Neural cell (in vitro differentiated cells): ENCODE data around the gene PPFIBP2. TPM values are rescaled to one million over a fixed set of nuclear protein-coding genes. Genes with fewer than 3 reads are reported as not detected.

ENCODE experiments used
- H2AFZ ChIP-seq: fragments of 200-600, 300-800 bp; sonication (generic), shearing (Covaris generic); 2 replicates; pipeline ENCODE4 v1.6.0; 2014; ENCODE audit warnings: low read depth, mild to moderate bottlenecking, antibody characterized with exemption, low read length, moderate library complexity
- H3F3A ChIP-seq: fragments of 200-600 bp; shearing (Covaris generic); 2 replicates; pipeline ENCODE4 v1.6.1; 2016; ENCODE audit warnings: mild to moderate bottlenecking, moderate library complexity, mixed read lengths, antibody characterized with exemption, low read length; ENCODE audit not compliant: insufficient read depth, poor library complexity, severe bottlenecking
- H3K27ac ChIP-seq: fragments of 200-600, 300-800 bp; sonication (generic), shearing (Covaris generic); 2 replicates; pipeline ENCODE4 v1.5.1; 2014; ENCODE audit warnings: mild to moderate bottlenecking, low read length, moderate library complexity
- H3K27me3 ChIP-seq: fragments of 300-800, 200-600 bp; sonication (generic), shearing (Covaris generic); 2 replicates; pipeline ENCODE4 v1.6.0; 2014; ENCODE audit warnings: mild to moderate bottlenecking, low read depth, low read length, moderate library complexity; ENCODE audit not compliant: insufficient read depth
- H3K36me3 ChIP-seq: fragments of 300-800, 200-600 bp; sonication (generic), shearing (Covaris generic); 2 replicates; pipeline ENCODE4 v1.5.1; 2014; ENCODE audit warnings: mild to moderate bottlenecking, antibody characterized with exemption, low read length, moderate library complexity; ENCODE audit not compliant: insufficient read depth
- H3K4me2 ChIP-seq: fragments of 300-800, 200-600 bp; sonication (generic), shearing (Covaris generic); 2 replicates; pipeline ENCODE4 v1.6.0; 2014; ENCODE audit warnings: mild to moderate bottlenecking, low read length
- H3K4me3 ChIP-seq: fragments of 300-800, 200-600 bp; sonication (generic), shearing (Covaris generic); 2 replicates; pipeline ENCODE4 v1.5.1; 2014; ENCODE audit warnings: mild to moderate bottlenecking, low read length, moderate library complexity
- H3K79me2 ChIP-seq: fragments of 200-600 bp; shearing (Covaris generic); replicated peaks from 2 replicates; pipeline ENCODE4 v1.6.0; 2014; ENCODE audit warnings: mild to moderate bottlenecking, low read length, moderate library complexity; ENCODE audit not compliant: insufficient read depth
- H3K9ac ChIP-seq: fragments of 300-800, 200-600 bp; sonication (generic), shearing (Covaris generic); 2 replicates; pipeline ENCODE4 v1.6.1; 2016; ENCODE audit warnings: mild to moderate bottlenecking, low read length, mixed read lengths
- H3K9me2 ChIP-seq: fragments of 200-600 bp; shearing (Covaris generic); 2 replicates; pipeline ENCODE4 v1.6.1; 2016; ENCODE audit warnings: mild to moderate bottlenecking, low read length, mixed read lengths; ENCODE audit not compliant: insufficient read depth
- H3K9me3 ChIP-seq: fragments of 200-600, 300-800 bp; sonication (generic), shearing (Covaris generic); 2 replicates; pipeline ENCODE4 v1.6.1; 2016; ENCODE audit warnings: mild to moderate bottlenecking, mixed run types, low read length, moderate library complexity, mixed read lengths
- H4K20me1 ChIP-seq: fragments of 200-600 bp; shearing (Covaris generic); 2 replicates; pipeline ENCODE4 v1.6.1; 2016; ENCODE audit warnings: mild to moderate bottlenecking, mixed run types; ENCODE audit not compliant: insufficient read depth
- CTCF ChIP-seq: fragments of 450-650 bp; IDR thresholded peaks from 2 replicates; pipeline ENCODE4 v1.5.1; 2014; ENCODE audit warnings: antibody characterized with exemption, mild to moderate bottlenecking, moderate library complexity; ENCODE audit not compliant: poor library complexity, severe bottlenecking
- EP300 ChIP-seq: fragments of 450-650 bp; conservative IDR thresholded peaks from 2 replicates; pipeline ENCODE4 v1.6.1; 2014; ENCODE audit warnings: antibody characterized with exemption, mild to moderate bottlenecking, moderate library complexity; ENCODE audit not compliant: poor library complexity, severe bottlenecking
- EZH2 ChIP-seq: fragments of 200-600, 300-800 bp; shearing (Covaris generic), sonication (generic); IDR thresholded peaks from 2 replicates; pipeline ENCODE4 v1.6.1; 2014; ENCODE audit warnings: antibody characterized with exemption, low read length, borderline replicate concordance, mild to moderate bottlenecking; ENCODE audit not compliant: insufficient read depth, poor library complexity, severe bottlenecking
- MXI1 ChIP-seq: fragments of 450-650 bp; conservative IDR thresholded peaks from 2 replicates; pipeline ENCODE4 v1.6.1; 2014; ENCODE audit warnings: antibody characterized with exemption, mild to moderate bottlenecking; ENCODE audit not compliant: poor library complexity, severe bottlenecking
- POLR2AphosphoS5 ChIP-seq: IDR thresholded peaks from 2 replicates; pipeline ENCODE4 v1.6.1; 2012
- RAD21 ChIP-seq: fragments of 450-650 bp; conservative IDR thresholded peaks from 2 replicates; pipeline ENCODE4 v1.6.1; 2014; ENCODE audit warnings: antibody characterized with exemption, mild to moderate bottlenecking, moderate library complexity
- SMC3 ChIP-seq: fragments of 450-650 bp; conservative IDR thresholded peaks from 2 replicates; pipeline ENCODE4 v1.6.1; 2014; ENCODE audit warnings: antibody characterized with exemption, mild to moderate bottlenecking, moderate library complexity; ENCODE audit not compliant: poor library complexity
- TAF1 ChIP-seq: IDR thresholded peaks from 2 replicates; pipeline ENCODE4 v1.6.1; 2012; ENCODE audit warnings: low read depth
- polyA plus RNA-seq: library from polyadenylated mRNA; depleted of rRNA; stranded (reverse); fragments of >200 nt; gene quantifications from 2 replicates; pipeline ENCODE4 v1.2.3, GENCODE V29; 2014
- TF ChIP-seq, protein P1 (sequence below): IDR thresholded peaks from 2 replicates; pipeline ENCODE4 v1.6.1; 2012; ENCODE audit warnings: borderline replicate concordance

The PPFIBP2 gene
- polyA plus RNA-seq, 1 donor from 2014 or later = not detected

GRCh38 chr11:7596975-7597391 lies 83.2 kb downstream of the PPFIBP2 start:
- H3K4me2 ChIP-seq = no peak overlapping the region
- TF ChIP-seq TAF1 = no peak
- no peaks in the 10 kb centered on the region for H4K20me1 ChIP-seq
- no peaks in the 10 kb centered on the region for H3K79me2 ChIP-seq
- H3K4me3 ChIP-seq = no peak overlapping the region
- no peak overlapping the region for H3K27ac ChIP-seq
- H3K9me2 ChIP-seq = no peaks in the 10 kb centered on the region
- H3K9me3 ChIP-seq = no peaks in the 10 kb centered on the region
- no peaks in the 10 kb centered on the region for H3F3A ChIP-seq
- H3K27me3 ChIP-seq = no peaks in the 10 kb centered on the region
- H3K9ac ChIP-seq = no peak overlapping the region
- no peaks in the 10 kb centered on the region for H3K36me3 ChIP-seq
- no peak overlapping the region for H2AFZ ChIP-seq

DNA sequence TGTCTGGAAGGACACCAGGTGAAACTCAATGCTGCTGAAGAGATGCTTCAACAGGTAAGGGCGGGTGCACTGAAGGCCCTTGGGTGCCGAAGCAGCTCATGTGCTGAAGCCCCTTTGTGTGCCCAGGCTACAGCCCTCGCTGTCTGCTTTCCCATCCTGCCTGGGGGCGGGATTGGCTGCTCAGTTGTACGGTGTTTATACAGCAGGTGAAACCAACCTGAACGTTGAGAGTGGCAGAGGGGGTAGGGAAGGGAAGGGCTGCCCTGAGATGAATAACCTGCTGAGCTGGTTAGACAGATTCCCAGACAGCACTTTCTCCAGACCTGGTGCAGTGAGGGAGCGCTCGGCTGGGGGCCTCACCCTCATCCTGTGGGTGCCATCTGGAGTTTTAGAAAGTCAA lies 83.8 kb downstream of the PPFIBP2 start:
- Histone ChIP-seq H3K27ac (no peak overlapping the region), H3F3A (no peaks in the 10 kb centered on the region)

More for the DNA sequence above, 83.8 kb downstream of the PPFIBP2 start:
- Histone ChIP-seq H3K27me3 (no peaks in the 10 kb centered on the region), H3K4me3 (no peak overlapping the region), H3K9me2 (no peaks in the 10 kb centered on the region), H3K36me3 (no peaks in the 10 kb centered on the region), H2AFZ (no peak overlapping the region), H4K20me1 (no peaks in the 10 kb centered on the region), H3K9me3 (no peaks in the 10 kb centered on the region), H3K79me2 (no peaks in the 10 kb centered on the region), H3K4me2 (no peak overlapping the region), H3K9ac (no peak overlapping the region)
- TF ChIP-seq EP300 = no peak
- no peak for TF ChIP-seq CTCF
- TF ChIP-seq SMC3 = no peak
- no peak for TF ChIP-seq POLR2AphosphoS5
- TF ChIP-seq, protein P1, sequence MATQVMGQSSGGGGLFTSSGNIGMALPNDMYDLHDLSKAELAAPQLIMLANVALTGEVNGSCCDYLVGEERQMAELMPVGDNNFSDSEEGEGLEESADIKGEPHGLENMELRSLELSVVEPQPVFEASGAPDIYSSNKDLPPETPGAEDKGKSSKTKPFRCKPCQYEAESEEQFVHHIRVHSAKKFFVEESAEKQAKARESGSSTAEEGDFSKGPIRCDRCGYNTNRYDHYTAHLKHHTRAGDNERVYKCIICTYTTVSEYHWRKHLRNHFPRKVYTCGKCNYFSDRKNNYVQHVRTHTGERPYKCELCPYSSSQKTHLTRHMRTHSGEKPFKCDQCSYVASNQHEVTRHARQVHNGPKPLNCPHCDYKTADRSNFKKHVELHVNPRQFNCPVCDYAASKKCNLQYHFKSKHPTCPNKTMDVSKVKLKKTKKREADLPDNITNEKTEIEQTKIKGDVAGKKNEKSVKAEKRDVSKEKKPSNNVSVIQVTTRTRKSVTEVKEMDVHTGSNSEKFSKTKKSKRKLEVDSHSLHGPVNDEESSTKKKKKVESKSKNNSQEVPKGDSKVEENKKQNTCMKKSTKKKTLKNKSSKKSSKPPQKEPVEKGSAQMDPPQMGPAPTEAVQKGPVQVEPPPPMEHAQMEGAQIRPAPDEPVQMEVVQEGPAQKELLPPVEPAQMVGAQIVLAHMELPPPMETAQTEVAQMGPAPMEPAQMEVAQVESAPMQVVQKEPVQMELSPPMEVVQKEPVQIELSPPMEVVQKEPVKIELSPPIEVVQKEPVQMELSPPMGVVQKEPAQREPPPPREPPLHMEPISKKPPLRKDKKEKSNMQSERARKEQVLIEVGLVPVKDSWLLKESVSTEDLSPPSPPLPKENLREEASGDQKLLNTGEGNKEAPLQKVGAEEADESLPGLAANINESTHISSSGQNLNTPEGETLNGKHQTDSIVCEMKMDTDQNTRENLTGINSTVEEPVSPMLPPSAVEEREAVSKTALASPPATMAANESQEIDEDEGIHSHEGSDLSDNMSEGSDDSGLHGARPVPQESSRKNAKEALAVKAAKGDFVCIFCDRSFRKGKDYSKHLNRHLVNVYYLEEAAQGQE = no peak
- TF ChIP-seq MXI1 = no peak
- no peak for TF ChIP-seq RAD21
- TF ChIP-seq TAF1 = no peak
- no peak for TF ChIP-seq EZH2
